ENCODE data around the gene KCNJ8.
"Not testable (repeated sequence)": the region's sequence is repeated elsewhere in the genome, so short reads cannot be mapped to it uniquely, and the experiment has no call there.

KCNJ8 gene

DNA sequence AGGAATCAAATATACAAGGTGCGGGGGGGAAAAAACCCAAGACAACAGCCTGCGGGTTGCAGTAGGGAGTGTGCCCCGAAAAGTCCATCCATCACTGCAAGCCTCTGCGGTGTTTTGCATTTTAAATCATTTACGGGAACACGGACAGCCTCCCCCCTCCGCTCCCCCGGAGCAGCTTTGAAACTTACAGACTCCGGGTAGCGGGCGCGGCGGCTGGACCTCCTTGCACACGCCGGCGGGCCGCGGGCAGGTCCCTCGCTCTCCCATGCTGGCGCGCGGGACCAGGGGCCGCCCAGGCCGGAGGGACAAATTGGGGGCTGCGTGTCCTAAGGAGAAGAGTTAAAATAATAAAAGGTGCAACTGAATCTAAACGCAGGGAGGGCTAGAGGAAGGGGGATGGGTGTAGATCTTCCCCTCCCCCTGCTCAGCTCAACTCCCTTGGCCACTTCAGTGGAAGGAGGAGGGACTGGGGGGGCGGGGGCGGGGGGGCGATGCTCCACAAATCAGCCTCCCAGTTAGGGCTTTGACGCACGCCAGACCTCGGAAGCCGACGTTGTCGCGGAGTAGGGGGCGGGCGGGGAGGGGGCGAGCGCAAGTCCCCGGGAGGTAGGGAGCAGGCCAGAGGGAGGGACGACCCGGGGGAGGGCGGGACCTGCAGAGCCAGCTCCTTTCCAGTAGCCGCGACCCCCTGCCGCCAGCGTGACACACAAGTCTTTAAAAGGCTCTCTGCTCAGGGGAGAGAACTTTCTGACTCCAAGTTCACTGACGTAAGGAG, at the start of gene KCNJ8:
KCNJ8 (minus strand) TSS at position 349 of the 775 bp plus-strand sequence. CDS start 1,090 bp downstream, outside the sequence.
- peak; percentile 70 for DNase-seq

DNA sequence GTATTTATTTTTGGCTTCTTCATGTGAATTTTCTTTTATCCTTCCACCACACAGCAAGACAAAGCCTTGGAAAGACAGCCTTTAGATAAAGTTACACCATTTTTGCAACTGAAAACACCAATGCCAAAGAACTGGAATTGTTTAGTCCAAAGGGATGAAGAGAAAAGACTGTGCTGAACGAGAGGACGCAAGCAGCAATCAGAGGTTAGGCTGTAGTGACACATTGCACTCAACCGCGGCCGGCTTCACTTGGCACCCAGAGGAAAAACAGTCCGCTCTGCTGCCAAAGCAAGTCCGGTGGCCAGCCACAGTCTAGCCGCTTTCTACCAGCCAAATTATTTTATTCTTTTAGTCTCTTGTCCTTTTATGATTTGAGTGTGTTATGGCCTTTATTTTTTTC, 49.1 kb upstream of the KCNJ8 start:
- DNase-seq, result peak; percentile 23

DNA sequence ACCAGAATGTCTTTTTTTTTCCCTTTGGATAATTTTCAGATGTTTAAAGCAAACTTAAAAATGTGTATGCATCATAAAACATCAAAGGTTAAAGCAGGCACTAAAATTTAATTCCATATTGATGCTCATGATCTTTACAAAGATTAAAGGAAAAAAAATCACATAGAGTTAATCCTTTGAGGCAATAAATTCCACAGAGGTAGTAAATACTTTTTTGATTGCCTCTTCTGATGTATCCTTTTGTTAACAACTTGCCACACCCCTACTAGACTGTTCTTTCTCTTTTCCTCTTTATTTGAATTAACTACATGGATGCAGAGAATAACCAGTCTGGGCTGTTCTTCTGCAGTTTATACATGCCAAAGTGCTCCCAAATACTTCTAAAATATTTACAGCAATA, 45.2 kb upstream of the KCNJ8 start:
- no peak for DNase-seq

DNA sequence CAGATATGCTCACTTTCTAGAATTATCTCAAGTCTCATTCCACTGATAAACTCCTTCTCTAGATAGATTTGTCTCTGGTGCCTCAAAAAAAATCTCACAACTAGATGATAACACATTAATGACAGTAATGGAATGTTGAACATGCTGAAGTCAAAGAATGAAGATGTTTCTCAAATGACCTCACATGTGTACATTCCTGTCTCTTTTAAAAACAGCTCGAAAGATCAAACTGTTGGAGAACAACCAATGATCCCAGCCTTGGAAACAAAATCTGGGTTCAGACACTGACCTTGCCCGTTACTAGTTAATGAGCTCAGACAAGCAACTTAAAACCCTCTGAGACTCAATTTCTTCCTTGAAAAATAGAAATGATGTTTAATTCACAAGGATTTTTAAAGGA, 44.7 kb upstream of the KCNJ8 start:
- no peak for DNase-seq

DNA sequence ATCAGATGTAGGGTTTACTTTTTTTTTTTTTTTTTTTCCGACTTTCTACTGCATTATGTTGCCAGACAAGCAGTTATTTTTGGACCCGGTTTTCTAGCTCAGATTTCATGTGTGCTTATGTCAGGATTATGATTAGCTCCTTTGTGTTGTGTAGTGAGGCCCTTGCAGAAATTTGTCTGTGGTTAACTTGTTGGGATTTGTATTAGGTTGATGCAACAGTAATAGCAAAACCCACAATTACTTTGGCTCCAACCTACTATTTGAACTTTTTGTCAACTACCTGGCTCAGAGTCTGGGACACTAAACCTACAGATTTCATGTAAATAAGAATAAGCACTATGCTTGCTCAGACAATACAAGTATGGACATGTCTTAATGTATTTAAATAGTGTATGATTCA, 44.1 kb upstream of the KCNJ8 start:
- no peak for DNase-seq

DNA sequence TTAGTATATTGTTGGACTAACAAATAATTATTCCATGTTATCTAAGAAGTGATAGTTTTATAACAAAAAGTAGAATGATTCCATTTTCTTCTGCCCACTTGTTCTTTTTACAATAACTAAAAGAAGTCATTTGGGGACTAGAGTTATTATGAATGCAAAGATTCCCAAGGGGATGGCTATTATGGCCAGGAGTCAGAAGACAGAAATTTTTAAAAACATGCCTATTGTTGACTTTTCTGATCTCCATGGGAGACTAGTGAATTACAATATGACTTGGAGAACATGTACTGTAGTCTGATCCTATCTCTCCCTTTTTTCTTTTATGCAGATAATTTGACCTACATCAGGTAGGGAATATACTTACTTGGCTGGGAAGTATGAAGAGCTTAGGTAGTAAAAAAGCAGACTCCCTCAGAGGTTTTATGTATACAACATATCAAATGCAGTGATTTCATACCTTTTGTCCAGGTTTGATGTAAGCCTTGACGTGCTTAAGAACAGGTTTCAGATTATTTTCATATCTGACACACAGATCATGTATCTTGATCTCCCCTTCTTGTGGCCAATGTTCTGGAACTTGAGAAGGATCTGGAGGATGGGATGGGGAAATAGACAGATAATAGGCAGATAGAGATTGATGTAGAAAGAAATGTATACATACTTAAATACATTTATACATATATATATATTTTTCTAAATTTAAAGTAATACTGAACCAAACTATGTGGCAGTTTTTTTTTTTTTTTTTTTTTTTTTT, 41.0 kb upstream of the KCNJ8 start:
- DNase-seq, result no peak

DNA sequence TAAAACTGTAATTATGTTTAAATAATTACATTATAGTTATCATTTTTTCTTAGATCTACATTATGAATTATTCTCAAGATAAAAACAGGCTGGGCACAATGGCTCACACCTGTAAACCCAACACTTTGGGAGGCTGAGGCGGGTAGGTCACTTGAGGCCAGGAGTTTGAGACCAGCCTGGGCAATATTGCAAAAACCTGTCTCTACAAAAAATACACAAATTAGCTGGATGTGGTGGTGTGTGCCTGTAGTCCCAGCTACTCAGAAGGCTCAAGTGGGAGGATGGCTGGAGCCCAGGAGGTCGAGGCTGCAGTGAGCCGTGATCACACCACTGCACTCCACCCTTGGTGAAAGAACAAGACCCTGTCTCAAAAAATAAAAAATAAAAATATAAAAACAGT, 40.3 kb upstream of the KCNJ8 start:
- DNase-seq, result no peak

DNA sequence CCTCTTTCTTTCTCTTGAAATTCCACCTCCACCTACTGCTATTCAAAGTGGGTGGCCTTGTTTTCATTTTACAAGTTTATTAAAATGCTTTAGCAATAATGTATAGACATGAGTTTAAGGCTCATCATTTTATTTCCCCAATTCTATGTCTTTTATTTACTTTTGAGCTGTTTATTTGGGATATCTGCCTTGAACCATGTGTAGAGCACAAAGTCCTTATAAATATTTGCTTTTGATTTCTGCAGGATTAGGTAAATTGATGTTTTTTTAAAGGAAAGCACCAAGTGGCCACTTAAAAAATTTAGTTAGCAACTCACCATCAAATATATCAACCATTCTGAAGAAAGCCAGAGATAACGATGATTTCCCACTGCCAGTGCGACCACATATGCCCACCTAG, 39.8 kb upstream of the KCNJ8 start:
- no peak for DNase-seq

DNA sequence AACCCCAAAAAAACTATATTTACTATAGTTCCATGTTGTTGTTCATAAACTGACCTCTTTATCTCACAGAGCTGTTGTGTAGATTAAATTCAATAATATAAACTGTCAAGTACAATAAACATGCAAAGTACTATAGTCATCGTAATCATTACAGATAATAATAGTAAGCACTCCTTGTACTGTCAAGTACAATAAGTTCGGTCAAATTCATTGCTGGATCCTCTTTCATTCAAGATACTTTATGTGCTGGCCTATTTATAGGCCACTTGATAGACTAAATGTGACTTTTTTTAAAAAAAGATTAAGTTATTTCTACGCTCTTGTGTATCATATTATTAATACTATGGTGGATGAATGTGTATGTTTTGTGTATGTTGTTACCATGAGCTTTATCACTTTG, 39.2 kb upstream of the KCNJ8 start:
- DNase-seq, result no peak

DNA sequence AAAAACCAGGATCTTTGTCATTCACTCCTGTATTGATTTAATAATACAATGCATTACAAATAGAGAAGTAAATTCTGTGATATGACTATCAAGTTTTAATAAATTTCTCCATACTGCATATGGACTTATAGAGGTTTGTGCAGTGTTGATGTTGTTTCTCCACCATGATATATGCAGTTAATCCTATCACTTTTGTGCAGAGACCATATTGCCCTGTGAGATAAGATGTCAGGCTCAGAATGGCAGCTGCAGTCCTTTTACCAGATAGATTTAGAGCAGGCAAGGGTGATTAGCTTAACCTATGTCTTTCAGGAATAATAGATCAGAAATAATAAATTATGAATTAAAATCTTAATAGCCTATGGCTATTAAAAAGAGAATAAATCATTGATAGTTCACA, 38.6 kb upstream of the KCNJ8 start:
- DNase-seq, result no peak

DNA sequence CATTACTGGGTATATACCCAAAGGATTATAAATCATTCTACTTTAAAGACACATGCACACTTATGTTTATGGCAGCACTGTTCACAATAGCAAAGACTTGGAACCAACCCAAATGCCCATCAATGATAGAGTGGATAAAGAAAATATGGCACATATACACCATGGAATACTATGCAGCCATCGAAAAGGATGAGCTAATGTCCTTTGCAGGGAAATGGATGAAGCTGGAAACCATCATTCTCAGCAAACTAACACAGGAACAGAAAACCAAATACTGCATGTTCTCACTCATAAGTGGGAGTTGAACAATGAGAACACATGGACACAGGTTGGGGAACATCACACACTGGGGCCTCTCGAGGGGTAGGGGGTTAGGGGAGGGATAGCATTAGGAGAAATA, 37.8 kb upstream of the KCNJ8 start:
- DNase-seq, result not testable (repeated sequence)

DNA sequence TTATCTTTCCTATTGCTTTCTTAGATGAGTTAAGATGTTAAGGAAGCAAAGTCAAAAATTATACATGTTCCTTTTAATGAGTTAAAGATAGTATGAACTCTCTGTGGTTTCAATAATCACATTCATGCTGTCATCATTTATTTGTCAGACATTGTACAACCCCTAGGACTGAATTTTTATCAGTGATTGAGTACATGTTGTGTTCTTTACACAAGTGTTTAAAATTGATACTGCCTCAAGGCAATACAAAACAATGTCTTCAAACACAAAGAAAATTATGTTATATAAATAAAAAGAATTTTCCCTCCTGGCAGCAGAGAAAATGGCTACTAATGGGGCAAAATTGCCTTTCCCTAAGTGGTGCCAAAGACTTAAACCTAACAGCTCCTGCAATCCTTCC, 34.6 kb upstream of the KCNJ8 start:
- no peak for DNase-seq

DNA sequence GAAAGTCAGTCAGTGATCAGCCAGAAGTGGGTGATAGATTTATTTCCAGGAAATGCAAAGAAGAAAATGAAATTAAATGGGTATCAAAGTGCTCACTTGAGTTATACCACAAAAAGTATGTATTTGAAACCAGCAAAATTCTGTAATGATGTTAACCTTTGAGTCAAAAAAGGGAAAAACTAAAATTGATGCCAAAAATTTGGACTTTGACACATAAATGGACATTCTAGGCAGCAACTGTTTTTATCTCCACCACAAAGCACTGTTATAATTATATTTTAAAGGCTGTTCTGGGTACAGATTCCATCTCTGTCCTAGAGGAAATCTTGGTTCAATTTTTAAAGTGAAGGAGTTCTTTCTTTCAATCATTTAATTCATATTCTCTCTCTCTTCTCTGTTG, 31.7 kb upstream of the KCNJ8 start:
- no peak for DNase-seq

DNA sequence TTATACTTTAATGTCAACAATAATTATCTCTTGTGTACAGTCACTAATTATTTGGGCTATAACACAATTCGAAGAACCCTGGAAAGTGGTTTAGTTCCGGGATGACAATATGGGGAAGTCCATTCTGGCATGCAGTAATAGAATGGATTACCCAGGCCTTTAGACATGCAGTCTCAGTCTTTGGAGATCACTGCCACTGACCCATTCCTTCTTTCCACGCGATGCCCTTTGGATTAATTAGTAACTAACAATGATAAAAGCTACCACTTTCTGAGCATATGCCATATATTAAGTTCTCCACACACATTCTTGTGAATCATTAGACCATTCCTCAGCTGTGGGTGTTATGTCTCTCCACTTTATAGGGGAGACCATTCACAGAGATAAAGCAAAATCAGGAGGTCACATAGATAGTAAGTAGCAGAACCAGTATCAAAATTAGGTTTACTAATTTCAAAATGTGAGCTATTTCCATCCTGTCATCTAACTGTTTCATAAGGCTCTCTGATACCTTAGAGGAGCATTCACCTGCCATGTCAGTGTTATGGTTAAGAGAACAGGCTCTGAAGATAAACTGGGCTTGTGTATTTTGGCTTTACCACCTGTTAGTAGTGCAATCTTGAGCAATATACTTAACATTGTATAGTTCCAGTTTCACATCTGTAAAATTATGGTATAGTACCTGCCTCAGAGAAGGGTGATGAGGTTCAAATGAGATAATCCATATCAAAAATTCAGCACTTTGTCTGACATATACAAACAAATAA, 27.2 kb upstream of the KCNJ8 start:
- no peak for DNase-seq

DNA sequence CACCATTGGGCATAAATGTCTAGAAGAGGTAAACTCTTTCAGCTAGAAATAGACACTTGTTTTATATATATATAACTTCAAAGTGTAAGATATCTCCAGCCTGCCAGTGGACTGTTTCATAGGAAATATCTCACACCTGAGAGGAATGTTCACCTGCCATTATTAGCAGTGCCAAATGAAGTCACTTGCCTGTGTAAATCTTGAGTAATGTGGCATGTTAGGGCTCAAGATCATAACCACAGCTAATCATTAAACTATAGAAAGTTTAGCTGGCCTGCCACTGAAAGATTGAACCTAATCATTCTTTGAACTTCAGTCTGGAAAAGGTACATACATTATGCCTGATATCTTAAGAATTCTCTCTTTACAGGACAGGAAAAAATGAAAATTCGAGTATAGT, 25.5 kb upstream of the KCNJ8 start:
- DNase-seq, result no peak

DNA sequence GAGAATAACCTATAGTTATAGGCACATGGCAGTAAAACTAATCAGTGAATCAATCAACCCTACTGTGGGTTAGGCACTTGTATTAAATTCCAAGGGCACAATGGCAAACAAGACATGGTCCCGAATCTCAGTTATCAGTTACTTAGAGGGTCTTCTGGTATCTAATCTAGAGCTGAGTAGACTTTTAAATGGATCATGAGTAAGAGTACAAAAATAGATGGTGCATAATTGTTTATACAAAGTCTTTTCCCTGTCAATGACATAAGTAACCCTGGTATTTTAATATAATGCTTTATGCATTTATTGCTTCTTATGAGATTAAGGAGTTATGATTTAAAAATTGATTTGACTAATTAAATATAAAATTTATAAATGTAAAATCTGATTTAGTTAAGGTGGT, 23.0 kb upstream of the KCNJ8 start:
- no peak for DNase-seq

DNA sequence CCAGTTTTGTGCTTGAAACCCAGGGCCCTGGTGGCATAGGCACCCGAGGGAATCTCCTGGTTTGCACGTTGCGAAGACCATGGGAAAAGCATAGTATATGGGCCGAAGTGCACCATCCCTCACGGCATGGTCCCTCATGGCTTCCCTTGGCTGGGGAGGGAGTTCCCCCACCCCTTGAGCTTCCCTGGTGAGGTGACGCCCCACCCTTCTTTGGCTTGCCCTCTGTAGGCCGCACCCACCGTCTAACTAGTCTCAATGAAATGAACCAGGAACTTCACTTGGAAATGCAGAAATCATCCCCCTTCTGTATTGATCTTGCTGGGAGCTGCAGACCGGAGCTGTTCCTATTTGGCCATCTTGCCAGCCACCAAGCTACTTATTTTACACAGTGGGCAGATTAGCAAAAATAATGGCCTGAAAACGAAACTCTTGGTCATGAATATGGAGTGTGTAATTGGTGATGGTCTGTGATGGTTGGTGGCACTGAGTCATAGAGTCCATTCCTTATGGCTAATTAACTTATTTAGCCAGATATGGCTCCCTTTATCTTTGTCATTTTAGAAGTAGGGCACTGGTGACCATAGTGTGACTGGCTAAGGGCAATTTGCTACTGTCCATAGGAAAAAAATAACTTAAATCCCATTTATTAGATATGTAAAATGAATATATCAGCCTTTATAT, 21.3 kb upstream of the KCNJ8 start:
- no peak for DNase-seq

DNA sequence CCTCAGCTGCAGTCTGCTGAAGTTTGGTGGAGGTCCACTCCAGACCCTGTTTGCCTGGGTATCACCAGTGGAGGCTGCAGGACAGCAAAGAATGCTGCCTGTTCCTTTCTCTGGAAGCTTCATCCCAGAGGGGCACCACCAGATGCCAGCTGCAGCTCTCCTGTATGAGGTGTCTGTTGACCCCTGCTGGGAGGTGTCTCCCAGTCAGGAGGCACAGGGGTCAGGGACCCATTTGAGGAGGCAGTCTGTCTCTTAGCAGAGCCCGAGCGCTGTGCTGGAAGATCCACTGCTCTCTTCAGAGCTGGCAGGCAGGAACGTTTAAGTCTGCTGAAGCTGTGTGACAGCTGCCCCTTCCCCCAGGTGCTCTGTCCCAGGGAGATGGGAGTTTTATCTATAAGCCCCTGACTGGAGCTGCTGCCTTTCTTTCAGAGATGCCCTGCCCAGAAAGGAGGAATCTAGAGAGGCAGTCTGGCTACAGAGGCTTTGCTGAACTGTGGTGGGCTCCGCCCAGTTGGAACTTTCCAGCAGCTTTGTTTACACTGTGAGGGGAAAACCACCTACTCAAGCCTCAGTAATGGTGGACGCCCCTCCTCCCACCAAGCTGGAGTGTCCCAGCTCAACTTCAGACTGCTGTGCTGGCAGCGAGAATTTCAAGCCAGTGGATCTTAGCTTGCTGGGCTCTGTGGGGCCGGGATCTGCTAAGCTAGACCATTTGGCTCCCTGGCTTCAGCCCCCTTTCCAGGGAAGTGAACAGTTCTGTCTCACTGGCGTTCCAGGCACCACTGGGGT, 20.5 kb upstream of the KCNJ8 start:
- DNase-seq, result not testable (repeated sequence)

DNA sequence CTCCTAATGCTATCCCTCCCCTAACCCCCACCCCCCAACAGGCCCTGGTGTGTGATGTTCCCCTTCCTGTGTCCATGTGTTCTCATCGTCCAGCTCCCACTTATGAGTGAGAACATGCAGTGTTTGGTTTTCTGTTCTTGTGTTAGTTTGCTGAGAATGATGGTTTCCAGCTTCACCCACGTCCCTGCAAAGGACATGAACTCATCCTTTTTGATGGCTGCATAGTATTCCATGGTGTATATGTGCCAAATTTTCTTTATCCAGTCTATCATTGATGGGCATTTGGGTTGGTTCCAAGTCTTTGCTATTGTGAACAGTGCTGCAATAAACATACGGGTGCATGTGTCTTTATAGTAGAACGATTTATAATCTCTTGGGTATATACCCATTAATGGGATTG, 15.2 kb upstream of the KCNJ8 start:
- DNase-seq, result not testable (repeated sequence)

DNA sequence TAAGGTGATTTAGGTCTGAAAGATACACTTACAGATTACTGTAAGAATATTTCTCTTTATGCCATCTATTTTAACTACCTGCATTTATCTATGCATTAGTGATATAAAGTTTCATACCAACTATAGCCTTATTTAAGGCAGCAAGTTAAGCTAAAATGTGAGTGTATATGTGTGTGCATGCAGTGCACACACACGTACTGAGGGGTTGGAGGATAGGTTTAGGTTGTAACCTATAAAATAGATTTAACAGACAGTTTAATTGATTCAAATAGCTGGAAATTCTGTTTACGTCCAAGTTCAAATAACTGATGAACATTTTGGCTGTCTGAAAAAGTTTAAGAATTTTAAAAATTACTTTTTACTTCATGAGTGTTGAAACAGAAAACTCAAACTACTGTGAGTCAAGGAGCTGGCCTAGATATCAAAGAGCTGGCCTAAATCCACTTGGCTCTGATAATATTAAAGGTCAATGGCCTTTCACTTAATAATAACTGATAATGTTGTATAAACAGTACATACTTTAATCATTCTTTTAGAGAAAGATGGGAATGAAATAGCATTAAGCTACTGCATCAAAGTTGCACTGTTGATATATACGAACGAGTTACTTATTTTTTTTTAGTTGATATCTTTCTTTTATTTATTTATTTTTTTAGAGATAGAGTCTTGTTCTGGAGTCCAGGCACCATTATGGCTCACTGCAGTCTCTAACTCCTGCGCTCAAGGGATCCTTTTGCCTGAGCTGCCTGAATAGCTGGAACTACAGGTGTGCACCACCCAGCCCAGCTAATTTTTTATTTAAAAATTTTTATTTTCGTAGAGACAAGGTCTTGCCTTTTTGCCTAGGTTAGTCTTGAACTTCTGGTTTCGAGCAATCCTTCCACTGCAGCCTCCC, 13.8 kb upstream of the KCNJ8 start:
- DNase-seq, result no peak

DNA sequence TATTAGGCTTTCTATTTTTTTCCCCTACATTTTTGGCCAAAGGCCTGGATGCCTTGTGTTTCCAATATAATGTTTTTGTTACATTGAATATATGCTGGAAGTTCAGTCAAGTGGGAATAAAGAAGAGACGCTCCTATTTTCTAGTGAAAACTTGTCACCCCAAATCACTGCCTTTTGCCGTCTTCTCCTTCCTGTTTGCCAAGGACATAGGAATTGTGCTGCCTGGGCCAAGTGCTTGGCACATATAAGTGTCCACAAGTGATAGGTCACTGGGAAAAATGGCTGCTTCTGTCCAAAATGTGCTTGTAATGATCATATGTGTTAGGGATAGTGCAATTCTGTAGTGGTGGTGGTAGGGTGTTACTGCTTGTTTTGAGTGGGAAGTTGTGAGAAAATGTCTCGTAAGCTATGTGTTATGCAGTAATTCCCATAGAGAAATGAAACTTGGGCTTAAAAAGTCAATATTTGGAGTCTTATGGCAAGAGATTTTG, 11.6 kb upstream of the KCNJ8 start:
- no peak for DNase-seq

Measured in midbrain (tissue), 1 donor.